Neural progenitor cell (in vitro differentiated cells): Measurements from ENCODE around the gene CALN1. TPM values are rescaled to one million over a fixed set of nuclear protein-coding genes. Genes with fewer than 3 reads are reported as not detected.

ENCODE experiments used
- DNase-seq: peaks from one replicate; pipeline ENCODE4 v3.0.0-alpha.2; 2016; ENCODE audit warnings: low spot score
- H2AFZ ChIP-seq: fragments of 200-600 bp; sonication (generic); replicated peaks from 2 replicates; pipeline ENCODE4 v1.6.1; 2016; ENCODE audit warnings: antibody characterized with exemption
- H3F3A ChIP-seq: fragments of 200-600 bp; sonication (generic); 2 replicates; pipeline ENCODE4 v1.6.1; 2016; ENCODE audit warnings: antibody characterized with exemption, low read depth
- H3K27ac ChIP-seq: fragments of 200-600 bp; sonication (generic); 2 replicates; pipeline ENCODE4 v1.5.1; 2016; ENCODE audit warnings: mild to moderate bottlenecking
- H3K27me3 ChIP-seq: fragments of 200-600 bp; sonication (generic); 2 replicates; pipeline ENCODE4 v1.6.1; 2016; ENCODE audit warnings: mild to moderate bottlenecking, moderate library complexity
- H3K36me3 ChIP-seq: fragments of 200-600 bp; sonication (generic); 2 replicates; pipeline ENCODE4 v1.5.1; 2016
- H3K4me1 ChIP-seq: fragments of 200-600 bp; sonication (generic); 2 replicates; pipeline ENCODE4 v1.6.1; 2016; ENCODE audit warnings: mixed run types
- H3K4me2 ChIP-seq: fragments of 200-600 bp; sonication (generic); 2 replicates; pipeline ENCODE4 v1.6.1; 2016
- H3K4me3 ChIP-seq: fragments of 200-600 bp; sonication (generic); 2 replicates; pipeline ENCODE4 v1.5.1; 2016
- H3K79me2 ChIP-seq: fragments of 200-600 bp; sonication (generic); 2 replicates; pipeline ENCODE4 v1.6.1; 2016; ENCODE audit warnings: low read depth
- H3K9ac ChIP-seq: fragments of 200-600 bp; sonication (generic); 2 replicates; pipeline ENCODE4 v1.6.1; 2016
- H3K9me3 ChIP-seq: fragments of 200-600 bp; sonication (generic); 2 replicates; pipeline ENCODE4 v1.5.1; 2016; ENCODE audit warnings: low read depth
- H4K20me1 ChIP-seq: fragments of 200-600 bp; sonication (generic); 2 replicates; pipeline ENCODE4 v1.6.1; 2016; ENCODE audit warnings: low read depth
- H3K27ac Mint-ChIP-seq: 3 replicates; pipeline ENCODE4 v1.8.0; 2021; ENCODE audit warnings: mixed read lengths
- H3K27me3 Mint-ChIP-seq: 2 replicates; pipeline ENCODE4 v1.8.0; 2022; ENCODE audit warnings: low read depth, mild to moderate bottlenecking, inconsistent platforms, moderate library complexity, mixed read lengths; ENCODE audit not compliant: insufficient read depth
- H3K36me3 Mint-ChIP-seq: 3 replicates; pipeline ENCODE4 v1.8.0; 2021; ENCODE audit warnings: mixed read lengths
- H3K4me1 Mint-ChIP-seq: 3 replicates; pipeline ENCODE4 v1.8.0; 2021; ENCODE audit warnings: mixed read lengths
- H3K4me3 Mint-ChIP-seq: 3 replicates; pipeline ENCODE4 v1.8.0; 2021; ENCODE audit warnings: mild to moderate bottlenecking, moderate library complexity, mixed read lengths
- H3K9me3 Mint-ChIP-seq: 3 replicates; pipeline ENCODE4 v1.8.0; 2020; ENCODE audit warnings: mixed read lengths
- CTCF ChIP-seq: fragments of 200-600 bp; sonication (generic); IDR thresholded peaks from 2 replicates; pipeline ENCODE4 v1.5.1; 2017; ENCODE audit warnings: antibody characterized with exemption, mild to moderate bottlenecking
- EZH2 ChIP-seq: fragments of 200-600 bp; sonication (generic); IDR thresholded peaks from 2 replicates; pipeline ENCODE4 v1.6.1; 2017; ENCODE audit warnings: antibody characterized with exemption, mild to moderate bottlenecking, moderate library complexity
- EZH2phosphoT487 ChIP-seq: fragments of 200-600 bp; sonication (generic); IDR thresholded peaks from 2 replicates; pipeline ENCODE4 v1.6.1; 2017; ENCODE audit warnings: antibody characterized with exemption
- total RNA-seq: library from RNA; depleted of rRNA; stranded (reverse); fragments of >200 nt; gene quantifications from 2 replicates; pipeline ENCODE4 v1.2.3, GENCODE V29; 2015; ENCODE audit warnings: low replicate concordance

Gene CALN1
- total RNA-seq, 1 donor from 2014 or later = 3.1 TPM

- Mint-ChIP-seq H3K4me3 (no peak overlapping the region), H3K9me3 (peaks cover 2% of the 10 kb centered on the region), H3K4me1 (no peaks in the 10 kb centered on the region), H3K27ac (no peak overlapping the region), H3K36me3 (no peaks in the 10 kb centered on the region), H3K27me3 (peaks cover 3% of the 10 kb centered on the region)
- DNase-seq = no peak
- no peak overlapping the region for H3K4me2 ChIP-seq
- no peak overlapping the region for H2AFZ ChIP-seq
- no peaks in the 10 kb centered on the region for H3K36me3 ChIP-seq
- H3F3A ChIP-seq = no peaks in the 10 kb centered on the region
- TF ChIP-seq EZH2 (no peak), CTCF (no peak), EZH2phosphoT487 (no peak)
- no peak overlapping the region for H3K4me3 ChIP-seq
- H3K9ac ChIP-seq = no peak overlapping the region
- no peaks in the 10 kb centered on the region for H3K79me2 ChIP-seq
- H3K9me3 ChIP-seq = no peaks in the 10 kb centered on the region
- H3K27me3 ChIP-seq = no peaks in the 10 kb centered on the region
- H3K4me1 ChIP-seq = no peaks in the 10 kb centered on the region
- no peaks in the 10 kb centered on the region for H4K20me1 ChIP-seq
- no peak overlapping the region for H3K27ac ChIP-seq
These were observed 216.0 kb downstream of the CALN1 start for GRCh38 chr7:72196176-72196575.

- H3K27me3 Mint-ChIP-seq = peaks cover 5% of the 10 kb centered on the region
- no peak overlapping the region for H3K27ac ChIP-seq
- no peaks in the 10 kb centered on the region for H3K36me3 ChIP-seq
- no peak overlapping the region for H3K4me2 ChIP-seq
- H3K79me2 ChIP-seq = no peaks in the 10 kb centered on the region
- H3F3A ChIP-seq = no peaks in the 10 kb centered on the region
- H3K27ac Mint-ChIP-seq = no peak overlapping the region
- no peak overlapping the region for H2AFZ ChIP-seq
- no peaks in the 10 kb centered on the region for H3K4me1 Mint-ChIP-seq
- no peaks in the 10 kb centered on the region for H4K20me1 ChIP-seq
- DNase-seq = no peak
- H3K9ac ChIP-seq = no peak overlapping the region
- TF ChIP-seq CTCF (no peak), EZH2phosphoT487 (no peak), EZH2 (no peak)
- H3K4me3 ChIP-seq = no peak overlapping the region
- no peaks in the 10 kb centered on the region for H3K4me1 ChIP-seq
- no peaks in the 10 kb centered on the region for H3K27me3 ChIP-seq
- no peaks in the 10 kb centered on the region for H3K36me3 Mint-ChIP-seq
- H3K9me3 Mint-ChIP-seq = peaks cover 2% of the 10 kb centered on the region
- no peak overlapping the region for H3K4me3 Mint-ChIP-seq
- H3K9me3 ChIP-seq = no peaks in the 10 kb centered on the region
These were observed 221.2 kb downstream of the CALN1 start for GRCh38 chr7:72190919-72191318.

DNA sequence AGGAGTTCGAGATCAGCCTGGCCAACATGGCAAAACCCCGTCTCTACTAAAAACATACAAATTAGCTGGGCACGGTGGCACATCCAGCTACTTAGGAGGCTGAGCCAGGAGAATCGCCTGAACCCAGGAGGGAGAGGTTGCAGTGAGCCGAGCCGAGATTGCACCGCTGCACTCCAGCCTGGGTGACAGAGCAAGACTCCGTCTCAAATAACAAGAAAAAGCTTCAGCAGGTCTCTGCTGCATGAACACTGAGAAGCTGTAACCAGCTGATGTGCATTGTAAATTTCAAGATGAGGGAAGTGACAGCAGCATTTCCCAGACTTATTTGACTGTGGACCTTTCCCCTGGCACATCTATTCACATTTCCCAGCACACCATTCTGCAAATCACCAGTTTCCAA lies 222.0 kb downstream of the CALN1 start:
- no peak for DNase-seq
- H3K27me3 ChIP-seq = no peaks in the 10 kb centered on the region
- no peaks in the 10 kb centered on the region for H3K79me2 ChIP-seq
- no peak overlapping the region for H3K4me2 ChIP-seq
- Mint-ChIP-seq H3K36me3 (no peaks in the 10 kb centered on the region), H3K27me3 (peaks cover 5% of the 10 kb centered on the region), H3K4me1 (no peaks in the 10 kb centered on the region), H3K27ac (no peak overlapping the region), H3K9me3 (peaks cover 2% of the 10 kb centered on the region), H3K4me3 (no peak overlapping the region)
- H2AFZ ChIP-seq = no peak overlapping the region
- no peak overlapping the region for H3K9ac ChIP-seq
- no peaks in the 10 kb centered on the region for H3K36me3 ChIP-seq
- no peak overlapping the region for H3K4me3 ChIP-seq
- no peaks in the 10 kb centered on the region for H4K20me1 ChIP-seq
- H3K4me1 ChIP-seq = no peaks in the 10 kb centered on the region
- no peak overlapping the region for H3K27ac ChIP-seq
- no peaks in the 10 kb centered on the region for H3K9me3 ChIP-seq
- H3F3A ChIP-seq = no peaks in the 10 kb centered on the region
- TF ChIP-seq CTCF (no peak), EZH2 (no peak), EZH2phosphoT487 (no peak)
